GM12864 (cell line): ENCODE data around the gene SUCLG2.

ENCODE experiments used
- DNase-seq: peaks from one replicate; pipeline ENCODE4 v3.0.0-alpha.2; 2011; ENCODE audit warnings: low read depth
- H3K4me3 ChIP-seq: 2 replicates; pipeline ENCODE4 v1.5.1; 2011; ENCODE audit warnings: mild to moderate bottlenecking, low read depth, low read length, control low read depth
- TF ChIP-seq, protein P1 (sequence below): IDR thresholded peaks from 2 replicates; pipeline ENCODE4 v1.5.1; 2011; ENCODE audit warnings: low read depth, mild to moderate bottlenecking, moderate library complexity, low read length, control low read depth, inconsistent platforms; ENCODE audit errors: missing control alignments

SUCLG2 gene

DNA sequence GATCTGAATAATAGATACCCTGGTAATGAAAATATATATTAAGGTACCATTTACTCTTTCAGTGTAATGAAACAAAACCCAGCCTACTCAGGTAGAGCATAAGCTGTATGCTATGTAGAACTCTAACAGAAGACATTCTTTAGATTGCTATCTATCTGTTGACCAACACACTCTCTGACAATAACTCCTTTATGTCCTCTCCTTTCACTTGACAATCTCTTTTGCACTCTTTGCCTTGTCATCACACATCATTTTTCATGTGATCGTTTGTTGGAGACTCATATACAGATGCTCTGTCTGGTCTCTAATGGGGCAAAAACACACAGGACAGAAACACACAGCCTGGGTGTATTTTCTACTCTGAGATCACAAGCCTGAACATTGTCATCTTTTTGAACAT is 35.4 kb upstream of the SUCLG2 start:
- TF ChIP-seq, protein P1, sequence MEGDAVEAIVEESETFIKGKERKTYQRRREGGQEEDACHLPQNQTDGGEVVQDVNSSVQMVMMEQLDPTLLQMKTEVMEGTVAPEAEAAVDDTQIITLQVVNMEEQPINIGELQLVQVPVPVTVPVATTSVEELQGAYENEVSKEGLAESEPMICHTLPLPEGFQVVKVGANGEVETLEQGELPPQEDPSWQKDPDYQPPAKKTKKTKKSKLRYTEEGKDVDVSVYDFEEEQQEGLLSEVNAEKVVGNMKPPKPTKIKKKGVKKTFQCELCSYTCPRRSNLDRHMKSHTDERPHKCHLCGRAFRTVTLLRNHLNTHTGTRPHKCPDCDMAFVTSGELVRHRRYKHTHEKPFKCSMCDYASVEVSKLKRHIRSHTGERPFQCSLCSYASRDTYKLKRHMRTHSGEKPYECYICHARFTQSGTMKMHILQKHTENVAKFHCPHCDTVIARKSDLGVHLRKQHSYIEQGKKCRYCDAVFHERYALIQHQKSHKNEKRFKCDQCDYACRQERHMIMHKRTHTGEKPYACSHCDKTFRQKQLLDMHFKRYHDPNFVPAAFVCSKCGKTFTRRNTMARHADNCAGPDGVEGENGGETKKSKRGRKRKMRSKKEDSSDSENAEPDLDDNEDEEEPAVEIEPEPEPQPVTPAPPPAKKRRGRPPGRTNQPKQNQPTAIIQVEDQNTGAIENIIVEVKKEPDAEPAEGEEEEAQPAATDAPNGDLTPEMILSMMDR = no peak
- H3K4me3 ChIP-seq = no peak overlapping the region
- no peak for DNase-seq

GRCh38 chr3:67688231-67688630 is 33.8 kb upstream of the SUCLG2 start:
- TF ChIP-seq, protein P1 = no peak
- no peak for DNase-seq
- H3K4me3 ChIP-seq = no peak overlapping the region

DNA sequence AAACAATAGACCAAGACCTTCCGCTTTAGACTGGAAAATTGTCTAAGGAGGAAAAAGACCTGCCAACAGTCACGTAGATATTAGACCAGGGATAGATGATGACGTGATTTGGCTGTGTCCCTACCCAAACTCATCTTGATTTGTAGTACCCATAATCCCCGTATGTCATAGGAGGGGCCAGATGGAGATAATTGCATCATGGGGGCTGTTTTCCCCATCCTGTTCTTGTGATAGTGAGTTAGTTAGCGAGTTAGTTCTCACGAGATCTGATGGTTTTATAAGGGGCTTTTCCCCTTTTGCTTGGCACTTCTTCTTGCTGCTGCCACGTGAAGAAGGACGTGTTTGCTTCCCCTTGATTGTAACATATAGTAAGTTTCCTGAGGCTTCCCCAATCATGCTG is 31.7 kb upstream of the SUCLG2 start:
- DNase-seq = no peak
- H3K4me3 ChIP-seq = no peak overlapping the region
- TF ChIP-seq, protein P1 = no peak

- peak; percentile 72 for DNase-seq
- H3K4me3 ChIP-seq = no peak overlapping the region
- TF ChIP-seq, protein P1 = no peak
Observed at GRCh38 chr3:67685499-67685898, 31.1 kb upstream of the SUCLG2 start.

GRCh38 chr3:67684211-67684610 is 29.8 kb upstream of the SUCLG2 start:
- no peak overlapping the region for H3K4me3 ChIP-seq
- DNase-seq = no peak
- TF ChIP-seq, protein P1 = no peak

- TF ChIP-seq, protein P1 = no peak
- no peak overlapping the region for H3K4me3 ChIP-seq
- DNase-seq = peak; percentile 60
Observed at GRCh38 chr3:67683522-67683921, 29.1 kb upstream of the SUCLG2 start.

DNA sequence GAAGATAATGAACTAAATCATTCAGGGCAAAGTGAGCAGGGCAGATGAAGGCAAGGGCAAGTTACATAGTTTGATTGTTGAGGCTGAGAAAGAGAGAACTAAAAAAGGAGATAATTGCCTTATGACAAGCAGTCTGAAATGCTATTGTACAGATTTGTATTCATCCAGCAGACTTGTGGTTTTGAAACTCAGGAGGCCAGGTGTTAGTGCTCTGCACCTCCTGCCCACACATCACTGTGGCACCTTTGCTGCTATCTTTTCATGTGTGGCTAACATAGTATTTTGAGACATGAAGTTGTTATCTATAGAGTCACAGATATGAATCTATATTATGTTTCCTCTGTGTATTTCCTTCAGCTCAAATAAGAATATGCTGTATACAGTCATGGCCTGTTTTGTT is 24.3 kb upstream of the SUCLG2 start:
- H3K4me3 ChIP-seq = no peak overlapping the region
- TF ChIP-seq, protein P1 = no peak
- DNase-seq = no peak
